Activated naive CD4-positive, alpha-beta T cell treated with anti-CD3 and anti-CD28 coated beads, Interleukin-2, amount 10 ng/mL, durations not matched to agents 7 days and 5 days (primary cell): ENCODE measurements around the gene NPLOC4.

Source experiments
- CTCF ChIA-PET: fragments of 350-600 bp; sonication (Branson Sonifier 250); formaldehyde crosslinking; loops from one replicate; lab custom pipeline; 2021; ENCODE audit warnings: antibody characterized with exemption; lab: Charles Lee
- DNase-seq: peaks from one replicate; pipeline ENCODE4 v3.0.0-alpha.2; 2020
- H3K27ac Mint-ChIP-seq: one replicate; pipeline ENCODE4 v1.8.0; 2021; ENCODE audit warnings: mild to moderate bottlenecking, moderate library complexity, mixed read lengths
- H3K27me3 Mint-ChIP-seq: one replicate; pipeline ENCODE4 v1.8.0; 2021; ENCODE audit warnings: mild to moderate bottlenecking, mixed read lengths
- H3K36me3 Mint-ChIP-seq: one replicate; pipeline ENCODE4 v1.8.0; 2021; ENCODE audit warnings: mixed read lengths
- H3K4me1 Mint-ChIP-seq: one replicate; pipeline ENCODE4 v1.8.0; 2021; ENCODE audit warnings: mixed read lengths
- H3K4me3 Mint-ChIP-seq: one replicate; pipeline ENCODE4 v1.8.0; 2021; ENCODE audit warnings: mild to moderate bottlenecking, moderate library complexity, mixed read lengths
- H3K9me3 Mint-ChIP-seq: one replicate; pipeline ENCODE4 v1.8.0; 2021; ENCODE audit warnings: mixed read lengths

Gene NPLOC4

GRCh38 chr17:81514489-81514738, 122.5 kb downstream of the NPLOC4 start:
- Mint-ChIP-seq H3K4me1 (peaks cover 28% of the 10 kb centered on the region), H3K9me3 (no peaks in the 10 kb centered on the region), H3K27me3 (peaks cover 3% of the 10 kb centered on the region), H3K4me3 (peak overlapping the region; percentile 90), H3K36me3 (peaks cover 29% of the 10 kb centered on the region), H3K27ac (peak overlapping the region; percentile 93)
- no peak for DNase-seq
- CTCF ChIA-PET, result interaction anchor here (1.0 kb wide), 1 partner anchor 30 kb away, joined by 3 read pairs; no protein-coding TSS in a partner anchor

- Mint-ChIP-seq H3K36me3 (peaks cover 33% of the 10 kb centered on the region), H3K9me3 (no peaks in the 10 kb centered on the region), H3K27me3 (peaks cover 3% of the 10 kb centered on the region), H3K27ac (peak overlapping the region; percentile 93), H3K4me1 (peaks cover 33% of the 10 kb centered on the region), H3K4me3 (peak overlapping the region; percentile 77)
- CTCF ChIA-PET, result interaction anchor here (0.7 to 1.0 kb wide), 2 partner anchors 29 to 39 kb away, joined by 3 read pairs; partner anchors contain the start of gene FAAP100
- DNase-seq, result peak; percentile 54
Observed at GRCh38 chr17:81513753-81514488, 123.0 kb downstream of the NPLOC4 start.

GRCh38 chr17:81513372-81513752, 123.5 kb downstream of the NPLOC4 start:
- Mint-ChIP-seq H3K27ac (peak overlapping the region; percentile 93), H3K9me3 (no peaks in the 10 kb centered on the region), H3K4me1 (peaks cover 39% of the 10 kb centered on the region), H3K36me3 (peaks cover 39% of the 10 kb centered on the region), H3K4me3 (peak overlapping the region; percentile 77), H3K27me3 (peaks cover 3% of the 10 kb centered on the region)
- CTCF ChIA-PET, result interaction anchor here (0.7 to 1.0 kb wide), 2 partner anchors 29 to 39 kb away, joined by 3 read pairs; partner anchors contain the start of gene FAAP100
- peak; percentile 75 for DNase-seq

GRCh38 chr17:81512562-81513371, 124.1 kb downstream of the NPLOC4 start, which contains the start of gene ACTG1:
ACTG1 (minus strand) TSS chr17:81512799; CDS start chr17:81512354, 445 bp downstream.
- CTCF ChIA-PET, result no interaction called here
- peak within 1 kb of the TSS; percentile 97 for H3K4me3 Mint-ChIP-seq
- H3K9me3 Mint-ChIP-seq, result no peaks in the 10 kb centered on the region
- peak; percentile 93 for DNase-seq
- peaks cover 3% of the 10 kb centered on the region for H3K27me3 Mint-ChIP-seq
- peaks cover 44% of the 10 kb centered on the region for H3K36me3 Mint-ChIP-seq
- H3K27ac Mint-ChIP-seq, result peak within 1 kb of the TSS; percentile 93
- H3K4me1 Mint-ChIP-seq, result peaks cover 39% of the 10 kb centered on the region

- peaks cover 40% of the 10 kb centered on the region for H3K4me1 Mint-ChIP-seq
- H3K27ac Mint-ChIP-seq, result peak overlapping the region; percentile 89
- H3K27me3 Mint-ChIP-seq, result peaks cover 3% of the 10 kb centered on the region
- CTCF ChIA-PET, result no interaction called here
- peak; percentile 56 for DNase-seq
- no peaks in the 10 kb centered on the region for H3K9me3 Mint-ChIP-seq
- peak overlapping the region; percentile 97 for H3K4me3 Mint-ChIP-seq
- peaks cover 46% of the 10 kb centered on the region for H3K36me3 Mint-ChIP-seq
Observed at GRCh38 chr17:81511804-81512561, 124.9 kb downstream of the NPLOC4 start.

GRCh38 chr17:81511554-81511803, 125.4 kb downstream of the NPLOC4 start:
- CTCF ChIA-PET, result no interaction called here
- no peak for DNase-seq
- H3K36me3 Mint-ChIP-seq, result peaks cover 46% of the 10 kb centered on the region
- peak overlapping the region; percentile 97 for H3K4me3 Mint-ChIP-seq
- H3K27ac Mint-ChIP-seq, result peak overlapping the region; percentile 89
- peaks cover 5% of the 10 kb centered on the region for H3K27me3 Mint-ChIP-seq
- peaks cover 36% of the 10 kb centered on the region for H3K4me1 Mint-ChIP-seq
- H3K9me3 Mint-ChIP-seq, result no peaks in the 10 kb centered on the region

GRCh38 chr17:81510785-81511553, 125.9 kb downstream of the NPLOC4 start:
- H3K27me3 Mint-ChIP-seq, result peaks cover 10% of the 10 kb centered on the region
- DNase-seq, result peak; percentile 76
- H3K27ac Mint-ChIP-seq, result peak overlapping the region; percentile 89
- H3K4me3 Mint-ChIP-seq, result peak overlapping the region; percentile 97
- peaks cover 31% of the 10 kb centered on the region for H3K4me1 Mint-ChIP-seq
- peaks cover 46% of the 10 kb centered on the region for H3K36me3 Mint-ChIP-seq
- CTCF ChIA-PET, result no interaction called here
- H3K9me3 Mint-ChIP-seq, result no peaks in the 10 kb centered on the region

- H3K9me3 Mint-ChIP-seq, result no peaks in the 10 kb centered on the region
- H3K36me3 Mint-ChIP-seq, result peaks cover 46% of the 10 kb centered on the region
- CTCF ChIA-PET, result no interaction called here
- peak overlapping the region; percentile 89 for H3K27ac Mint-ChIP-seq
- no peak for DNase-seq
- H3K4me1 Mint-ChIP-seq, result peaks cover 24% of the 10 kb centered on the region
- H3K27me3 Mint-ChIP-seq, result peaks cover 18% of the 10 kb centered on the region
- peak overlapping the region; percentile 97 for H3K4me3 Mint-ChIP-seq
Observed at GRCh38 chr17:81509972-81510784, 126.7 kb downstream of the NPLOC4 start.

- no peak for DNase-seq
- H3K27ac Mint-ChIP-seq, result peak overlapping the region; percentile 89
- no peaks in the 10 kb centered on the region for H3K9me3 Mint-ChIP-seq
- peaks cover 46% of the 10 kb centered on the region for H3K36me3 Mint-ChIP-seq
- peaks cover 23% of the 10 kb centered on the region for H3K27me3 Mint-ChIP-seq
- peaks cover 23% of the 10 kb centered on the region for H3K4me1 Mint-ChIP-seq
- CTCF ChIA-PET, result no interaction called here
- H3K4me3 Mint-ChIP-seq, result peak overlapping the region; percentile 97
Observed at GRCh38 chr17:81509207-81509971, 127.5 kb downstream of the NPLOC4 start.

- Mint-ChIP-seq H3K9me3 (no peaks in the 10 kb centered on the region), H3K27ac (peak overlapping the region; percentile 89), H3K36me3 (peaks cover 46% of the 10 kb centered on the region), H3K4me1 (peaks cover 23% of the 10 kb centered on the region), H3K27me3 (peaks cover 23% of the 10 kb centered on the region), H3K4me3 (peak overlapping the region; percentile 97)
- CTCF ChIA-PET, result no interaction called here
- DNase-seq, result no peak
Observed at GRCh38 chr17:81508639-81509206, 128.2 kb downstream of the NPLOC4 start.
